AG09309 (cell line): ENCODE data around the gene MEIS2.

ENCODE experiments used
- DNase-seq: peaks from one replicate; pipeline ENCODE4 v3.0.0-alpha.2; 2010; ENCODE audit warnings: low read depth
- H3K4me3 ChIP-seq: 2 replicates; pipeline ENCODE4 v1.5.1; 2011; ENCODE audit warnings: mild to moderate bottlenecking, low read depth, low read length, moderate library complexity; ENCODE audit not compliant: control insufficient read depth
- CTCF ChIP-seq: IDR thresholded peaks from 2 replicates; pipeline ENCODE4 v1.5.1; 2011; ENCODE audit warnings: mild to moderate bottlenecking, low read depth, low read length, inconsistent platforms; ENCODE audit not compliant: insufficient read depth, control insufficient read depth; ENCODE audit errors: missing control alignments

The MEIS2 gene

GRCh38 chr15:37008205-37008604 is 92.1 kb downstream of the MEIS2 start:
- DNase-seq = no peak
- TF ChIP-seq CTCF = no peak

GRCh38 chr15:37007301-37007700 is 93.0 kb downstream of the MEIS2 start:
- no peak for TF ChIP-seq CTCF
- DNase-seq = no peak
- H3K4me3 ChIP-seq = no peak overlapping the region

More at GRCh38 chr15:37008205-37008604, 92.1 kb downstream of the MEIS2 start:
- no peak overlapping the region for H3K4me3 ChIP-seq

GRCh38 chr15:37004981-37005735 is 95.2 kb downstream of the MEIS2 start:
- H3K4me3 ChIP-seq = no peak overlapping the region
- no peak for DNase-seq
- TF ChIP-seq CTCF = no peak

- no peak for DNase-seq
- no peak overlapping the region for H3K4me3 ChIP-seq
- TF ChIP-seq CTCF = no peak
These were observed 95.9 kb downstream of the MEIS2 start for GRCh38 chr15:37004373-37004869.

GRCh38 chr15:37002041-37002672 is 98.2 kb downstream of the MEIS2 start:
- H3K4me3 ChIP-seq = no peak overlapping the region
- no peak for DNase-seq
- TF ChIP-seq CTCF = no peak

- TF ChIP-seq CTCF = no peak
- no peak overlapping the region for H3K4me3 ChIP-seq
- no peak for DNase-seq
These were observed 98.9 kb downstream of the MEIS2 start for GRCh38 chr15:37001417-37001816.
